BLaER1 (cell line): Measurements from ENCODE around the gene POU3F2.

Experiments
- H3K27ac ChIP-seq: shearing (Covaris generic); formaldehyde crosslinking; 2 replicates; pipeline ENCODE4 v1.8.1; 2022
- H3K27me3 ChIP-seq: shearing (Covaris generic); formaldehyde crosslinking; 2 replicates; pipeline ENCODE4 v1.8.1; 2022
- H3K36me3 ChIP-seq: shearing (Covaris generic); formaldehyde crosslinking; 2 replicates; pipeline ENCODE4 v1.8.1; 2022
- H3K4me1 ChIP-seq: shearing (Covaris generic); formaldehyde crosslinking; 2 replicates; pipeline ENCODE4 v1.8.1; 2022
- H3K4me2 ChIP-seq: shearing (Covaris generic); formaldehyde crosslinking; 2 replicates; pipeline ENCODE4 v1.8.1; 2022
- H3K4me3 ChIP-seq: shearing (Covaris generic); formaldehyde crosslinking; 2 replicates; pipeline ENCODE4 v1.8.1; 2022
- H3K9ac ChIP-seq: shearing (Covaris generic); formaldehyde crosslinking; 2 replicates; pipeline ENCODE4 v1.8.1; 2022
- H3K9me3 ChIP-seq: shearing (Covaris generic); formaldehyde crosslinking; 2 replicates; pipeline ENCODE4 v1.8.1; 2022
- H4K20me1 ChIP-seq: shearing (Covaris generic); formaldehyde crosslinking; 2 replicates; pipeline ENCODE4 v1.8.1; 2022
- Cebpa-rat ChIP-seq: shearing (Covaris generic); IDR thresholded peaks from 2 replicates; pipeline ENCODE4 v1.8.1; 2022

The POU3F2 gene

DNA sequence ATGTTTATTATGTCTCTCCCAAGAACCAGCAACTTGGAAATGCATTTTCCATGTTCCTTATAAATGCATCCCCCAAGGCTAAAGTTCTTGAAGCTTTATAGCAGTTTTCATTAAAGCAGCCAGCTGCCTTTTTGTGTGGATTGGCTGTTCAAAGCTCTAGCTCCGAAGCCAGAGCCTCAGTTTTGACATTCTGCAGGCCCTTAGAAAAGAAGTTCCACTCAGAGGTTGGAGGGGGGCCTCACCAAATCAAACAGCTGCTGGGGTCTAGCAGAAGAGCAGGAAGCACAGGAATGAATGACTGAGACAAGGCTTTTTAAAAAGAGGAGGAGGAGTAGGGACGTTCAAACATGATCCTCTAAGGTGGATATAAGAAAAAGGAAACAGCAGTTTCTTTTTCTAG lies 4.2 kb upstream of the POU3F2 start:
- no peak for TF ChIP-seq Cebpa-rat
- Histone ChIP-seq H3K9me3 (peaks cover 26% of the 10 kb centered on the region), H4K20me1 (peaks cover 70% of the 10 kb centered on the region), H3K4me2 (no peak overlapping the region), H3K4me1 (peaks cover 15% of the 10 kb centered on the region), H3K9ac (no peak overlapping the region), H3K4me3 (no peak overlapping the region), H3K27me3 (peaks cover 100% of the 10 kb centered on the region), H3K36me3 (no peaks in the 10 kb centered on the region), H3K27ac (no peak overlapping the region)

DNA sequence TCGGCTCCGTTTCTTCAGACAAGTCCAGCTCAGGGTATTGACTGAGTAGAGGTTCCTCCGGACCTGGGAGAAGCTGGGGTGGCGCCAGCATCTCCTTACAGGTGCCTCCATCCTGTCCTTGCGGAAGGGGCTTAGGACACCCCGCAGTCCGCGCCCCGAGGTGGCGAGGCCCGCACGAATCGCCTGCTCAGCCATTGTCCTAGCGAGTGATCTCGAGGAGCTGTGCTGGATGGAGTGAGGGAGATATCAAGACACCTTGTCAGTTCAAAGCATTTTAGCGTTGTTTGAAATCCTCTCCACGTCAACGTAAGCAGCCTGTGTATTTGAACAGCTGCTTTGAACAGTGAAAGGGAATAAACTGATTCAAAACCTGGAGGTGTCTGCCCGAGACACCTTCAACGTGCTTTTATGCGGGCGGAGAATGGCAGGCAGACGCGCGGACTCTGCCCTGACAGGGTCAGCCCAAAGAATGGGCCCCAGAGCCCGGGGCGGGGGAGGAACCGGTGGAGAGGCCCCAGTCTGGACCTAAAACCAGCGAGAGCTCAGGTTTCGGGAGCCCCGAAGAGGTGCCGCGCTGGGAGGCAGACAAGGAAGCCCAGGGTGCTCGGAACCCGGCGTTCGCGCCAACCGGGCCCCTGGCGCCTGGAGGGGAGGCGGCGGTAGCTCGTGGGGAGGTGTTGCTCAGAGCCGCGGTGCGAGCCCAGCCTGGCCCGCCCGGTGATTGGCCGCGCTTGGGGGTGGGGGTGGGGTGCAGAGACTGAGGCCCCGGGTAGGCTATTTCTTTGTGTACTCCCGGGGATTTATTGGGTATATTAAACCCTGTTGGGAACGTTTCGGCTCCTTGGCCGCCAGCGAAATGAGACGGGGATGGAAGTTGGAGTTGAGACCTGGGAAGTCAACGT lies 3.1 kb upstream of the POU3F2 start:
- H3K4me2 ChIP-seq: no peak overlapping the region

DNA sequence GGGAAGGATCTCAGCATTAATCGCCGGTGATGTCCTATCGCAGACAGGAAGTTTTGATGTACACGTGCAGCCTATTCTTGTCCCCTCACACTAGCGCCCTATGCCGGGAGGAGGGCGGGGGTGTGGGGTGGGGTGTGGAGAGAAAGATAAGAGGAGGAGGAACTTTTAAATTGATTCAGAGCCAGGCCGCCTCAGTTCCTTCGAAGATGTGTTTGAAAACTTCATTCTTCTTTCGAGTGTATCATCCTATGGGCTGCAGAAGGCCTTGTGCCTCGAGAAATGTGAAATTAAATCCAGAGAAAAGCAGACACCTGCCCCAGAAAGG lies 2.5 kb upstream of the POU3F2 start:
- H3K4me2 ChIP-seq: no peak overlapping the region

More for the DNA sequence above, 3.1 kb upstream of the POU3F2 start:
- Histone ChIP-seq H3K4me3 (no peak overlapping the region), H3K4me1 (peaks cover 17% of the 10 kb centered on the region), H3K36me3 (no peaks in the 10 kb centered on the region), H3K27ac (no peak overlapping the region), H3K9ac (no peak overlapping the region), H3K27me3 (peaks cover 100% of the 10 kb centered on the region), H3K9me3 (peaks cover 14% of the 10 kb centered on the region; the same call in 1 of the 2 replicates), H4K20me1 (peaks cover 81% of the 10 kb centered on the region)
- no peak for TF ChIP-seq Cebpa-rat

DNA sequence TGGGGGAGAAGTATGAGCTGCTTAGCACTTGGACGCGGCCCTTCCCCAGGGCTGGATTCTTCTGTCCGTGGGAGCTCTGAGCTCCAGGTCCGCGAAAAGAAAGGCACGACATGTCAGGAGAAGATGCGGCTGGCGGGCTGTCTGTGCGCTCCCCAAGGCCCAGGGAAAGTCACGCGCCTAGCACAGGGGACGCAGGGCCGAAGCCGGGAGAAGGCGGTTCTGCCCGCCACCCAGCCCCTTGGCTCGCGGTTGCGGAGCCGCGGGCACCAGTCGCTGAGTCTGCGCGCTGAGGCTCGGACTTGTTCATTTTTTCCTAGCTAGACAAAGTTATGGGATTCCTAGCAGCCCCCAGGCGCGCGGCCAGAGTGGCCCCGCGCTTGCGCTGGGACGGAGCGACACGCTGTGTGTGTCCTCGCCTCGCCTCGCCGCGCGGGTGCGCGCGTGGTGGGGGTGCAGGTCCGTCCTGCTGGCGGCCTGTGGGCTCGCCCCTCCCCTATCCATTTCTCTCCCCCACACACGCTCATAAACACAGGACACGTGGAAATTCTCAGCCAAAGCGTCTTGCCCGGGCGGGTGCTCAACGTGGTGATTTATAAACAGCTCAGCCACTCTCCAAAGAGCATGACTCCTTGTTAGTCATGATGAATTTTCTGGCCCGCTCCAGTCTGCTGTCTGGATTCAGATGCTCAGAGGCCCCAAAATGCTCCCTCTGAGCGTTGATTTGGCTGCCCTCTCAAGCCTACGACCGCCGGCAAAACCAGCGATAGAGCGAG lies 1.9 kb upstream of the POU3F2 start:
- Histone ChIP-seq H4K20me1 (peaks cover 89% of the 10 kb centered on the region), H3K36me3 (no peaks in the 10 kb centered on the region), H3K4me1 (peaks cover 17% of the 10 kb centered on the region), H3K9ac (no peak overlapping the region), H3K27ac (no peak overlapping the region), H3K4me2 (peak overlapping the region; percentile 90; the same call in 1 of the 2 replicates), H3K9me3 (peaks cover 10% of the 10 kb centered on the region; the same call in 1 of the 2 replicates), H3K27me3 (peaks cover 100% of the 10 kb centered on the region), H3K4me3 (no peak overlapping the region)
- no peak for TF ChIP-seq Cebpa-rat

More for the DNA sequence above, 2.5 kb upstream of the POU3F2 start:
- H3K4me1 ChIP-seq: peaks cover 17% of the 10 kb centered on the region
- H3K36me3 ChIP-seq: no peaks in the 10 kb centered on the region
- peaks cover 100% of the 10 kb centered on the region for H3K27me3 ChIP-seq
- TF ChIP-seq Cebpa-rat: no peak
- peaks cover 87% of the 10 kb centered on the region for H4K20me1 ChIP-seq
- no peak overlapping the region for H3K9ac ChIP-seq
- no peak overlapping the region for H3K27ac ChIP-seq
- no peak overlapping the region for H3K4me3 ChIP-seq
- H3K9me3 ChIP-seq: peaks cover 13% of the 10 kb centered on the region; the same call in 1 of the 2 replicates

DNA sequence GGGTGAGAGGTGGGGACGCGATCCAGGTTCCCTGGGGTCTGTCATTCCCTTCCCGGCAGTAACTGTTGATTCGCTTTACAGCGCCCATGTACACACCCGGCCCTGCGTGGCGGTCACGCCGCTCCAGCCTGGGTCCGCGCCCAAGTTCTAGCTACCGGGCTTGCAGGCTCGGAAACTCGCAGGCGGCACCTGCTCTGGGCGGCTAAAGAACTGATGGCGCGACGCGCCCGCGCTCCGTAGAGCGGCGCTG lies 1.4 kb upstream of the POU3F2 start:
- TF ChIP-seq Cebpa-rat: no peak
- no peak overlapping the region for H3K4me3 ChIP-seq

DNA sequence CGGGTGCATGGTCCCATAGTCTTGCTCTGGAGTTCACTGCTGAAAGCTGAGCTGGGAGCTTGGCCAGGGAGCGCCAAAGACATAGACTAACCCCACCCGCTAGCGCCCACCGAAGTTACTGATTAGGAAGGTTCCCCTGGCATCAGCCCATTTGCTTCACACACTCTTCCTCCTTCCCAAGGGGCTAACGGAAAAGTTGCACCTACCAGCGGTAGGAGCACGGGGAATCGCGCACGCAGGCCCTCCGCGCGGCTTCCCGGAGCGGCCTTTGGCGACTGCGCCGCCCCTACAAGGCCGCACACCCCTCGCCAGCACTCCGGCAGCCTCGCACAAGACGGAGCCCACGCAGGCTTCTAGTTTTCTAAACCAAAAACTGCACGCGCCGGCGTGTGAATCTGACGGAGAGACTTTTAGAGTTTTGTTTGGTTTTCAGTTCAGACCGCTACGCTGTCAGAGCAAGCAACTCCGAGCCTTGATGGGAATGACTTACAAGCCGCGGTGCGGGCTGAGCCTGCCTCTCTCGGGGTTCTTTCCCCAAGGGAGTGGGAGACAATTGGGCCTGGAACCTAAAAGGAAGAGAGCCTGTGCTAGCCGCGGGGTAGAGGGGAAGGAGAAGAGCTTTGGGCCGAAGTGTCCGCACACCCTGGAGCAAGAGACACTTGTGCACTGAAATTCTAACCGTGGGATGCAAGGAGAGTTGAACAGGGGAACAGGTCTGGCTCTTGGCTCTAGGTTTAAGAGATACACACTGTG lies 891 bp upstream of the POU3F2 start:
- no peak overlapping the region for H3K27ac ChIP-seq
- H3K27me3 ChIP-seq: peaks cover 100% of the 10 kb centered on the region
- peak overlapping the region; percentile 64 for H3K4me3 ChIP-seq
- H4K20me1 ChIP-seq: peaks cover 89% of the 10 kb centered on the region
- no peak for TF ChIP-seq Cebpa-rat
- peaks cover 9% of the 10 kb centered on the region; the same call in 1 of the 2 replicates for H3K9me3 ChIP-seq
- peak overlapping the region; percentile 90 for H3K4me2 ChIP-seq
- no peak overlapping the region for H3K9ac ChIP-seq
- no peaks in the 10 kb centered on the region for H3K36me3 ChIP-seq
- peaks cover 17% of the 10 kb centered on the region for H3K4me1 ChIP-seq

More for the DNA sequence above, 1.4 kb upstream of the POU3F2 start:
- peak overlapping the region; percentile 90; the same call in 1 of the 2 replicates for H3K4me2 ChIP-seq
- H3K9ac ChIP-seq: no peak overlapping the region
- peaks cover 17% of the 10 kb centered on the region for H3K4me1 ChIP-seq
- peaks cover 9% of the 10 kb centered on the region; the same call in 1 of the 2 replicates for H3K9me3 ChIP-seq
- peaks cover 89% of the 10 kb centered on the region for H4K20me1 ChIP-seq
- H3K36me3 ChIP-seq: no peaks in the 10 kb centered on the region
- no peak overlapping the region for H3K27ac ChIP-seq
- peaks cover 100% of the 10 kb centered on the region for H3K27me3 ChIP-seq

DNA sequence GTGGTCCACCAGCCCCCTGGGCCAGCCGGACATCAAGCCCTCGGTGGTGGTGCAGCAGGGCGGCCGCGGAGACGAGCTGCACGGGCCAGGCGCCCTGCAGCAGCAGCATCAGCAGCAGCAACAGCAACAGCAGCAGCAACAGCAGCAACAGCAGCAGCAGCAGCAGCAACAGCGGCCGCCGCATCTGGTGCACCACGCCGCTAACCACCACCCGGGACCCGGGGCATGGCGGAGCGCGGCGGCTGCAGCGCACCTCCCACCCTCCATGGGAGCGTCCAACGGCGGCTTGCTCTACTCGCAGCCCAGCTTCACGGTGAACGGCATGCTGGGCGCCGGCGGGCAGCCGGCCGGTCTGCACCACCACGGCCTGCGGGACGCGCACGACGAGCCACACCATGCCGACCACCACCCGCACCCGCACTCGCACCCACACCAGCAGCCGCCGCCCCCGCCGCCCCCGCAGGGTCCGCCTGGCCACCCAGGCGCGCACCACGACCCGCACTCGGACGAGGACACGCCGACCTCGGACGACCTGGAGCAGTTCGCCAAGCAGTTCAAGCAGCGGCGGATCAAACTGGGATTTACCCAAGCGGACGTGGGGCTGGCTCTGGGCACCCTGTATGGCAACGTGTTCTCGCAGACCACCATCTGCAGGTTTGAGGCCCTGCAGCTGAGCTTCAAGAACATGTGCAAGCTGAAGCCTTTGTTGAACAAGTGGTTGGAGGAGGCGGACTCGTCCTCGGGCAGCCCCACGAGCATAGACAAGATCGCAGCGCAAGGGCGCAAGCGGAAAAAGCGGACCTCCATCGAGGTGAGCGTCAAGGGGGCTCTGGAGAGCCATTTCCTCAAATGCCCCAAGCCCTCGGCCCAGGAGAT lies 1.0 kb downstream of the POU3F2 start:
- no peaks in the 10 kb centered on the region for H3K36me3 ChIP-seq
- H3K9me3 ChIP-seq: peaks cover 9% of the 10 kb centered on the region; the same call in 1 of the 2 replicates
- H4K20me1 ChIP-seq: peaks cover 91% of the 10 kb centered on the region
- TF ChIP-seq Cebpa-rat: no peak
- no peak overlapping the region for H3K27ac ChIP-seq
- H3K27me3 ChIP-seq: peaks cover 100% of the 10 kb centered on the region
- H3K4me3 ChIP-seq: 0 out of 2 replicates have a peak overlapping the region, but pooled peaks have one; percentile 8
- H3K4me1 ChIP-seq: peaks cover 17% of the 10 kb centered on the region
- peak overlapping the region; percentile 90 for H3K4me2 ChIP-seq
- H3K9ac ChIP-seq: no peak overlapping the region

DNA sequence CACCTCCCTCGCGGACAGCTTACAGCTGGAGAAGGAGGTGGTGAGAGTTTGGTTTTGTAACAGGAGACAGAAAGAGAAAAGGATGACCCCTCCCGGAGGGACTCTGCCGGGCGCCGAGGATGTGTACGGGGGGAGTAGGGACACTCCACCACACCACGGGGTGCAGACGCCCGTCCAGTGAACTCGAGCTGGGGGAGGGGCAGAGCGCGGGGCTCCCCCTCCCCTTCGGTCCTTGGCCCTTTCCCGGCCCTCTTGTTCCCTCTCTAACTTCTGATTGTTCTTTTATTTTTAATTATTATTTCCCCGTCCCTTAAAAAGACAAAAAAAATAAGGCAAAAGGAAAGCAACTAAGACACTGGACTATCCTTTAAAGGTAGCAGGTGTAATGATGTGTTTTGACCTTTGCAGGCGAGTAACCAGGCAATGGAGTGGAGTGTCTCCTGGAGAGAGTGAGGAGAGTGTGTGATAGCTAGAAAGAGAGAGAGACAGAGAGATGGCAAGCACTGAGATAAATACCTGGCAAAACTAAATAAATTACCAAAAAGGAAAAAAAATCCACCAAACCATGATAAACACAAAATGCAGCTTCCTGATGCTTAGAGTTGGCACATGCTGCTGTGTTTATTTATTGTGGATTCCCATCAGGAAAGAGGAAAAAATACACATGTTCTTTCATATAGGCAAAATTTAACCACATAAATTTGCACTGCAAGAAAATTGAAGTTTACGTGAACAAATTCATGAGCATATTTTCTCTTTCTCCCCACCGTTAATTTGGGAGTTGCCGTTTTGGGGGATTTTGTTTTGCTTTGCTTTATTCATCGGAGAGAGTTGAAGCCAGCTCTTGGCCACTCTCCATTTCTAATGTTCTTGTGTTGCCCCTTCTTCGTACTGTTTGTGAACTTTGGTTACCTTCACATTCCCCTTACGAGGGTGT lies 1.9 kb downstream of the POU3F2 start:
- no peak for TF ChIP-seq Cebpa-rat
- Histone ChIP-seq H3K27ac (no peak overlapping the region), H3K9ac (no peak overlapping the region), H3K9me3 (peaks cover 9% of the 10 kb centered on the region; the same call in 1 of the 2 replicates), H4K20me1 (peaks cover 91% of the 10 kb centered on the region), H3K27me3 (peaks cover 100% of the 10 kb centered on the region), H3K4me1 (peaks cover 17% of the 10 kb centered on the region), H3K4me3 (no peak overlapping the region), H3K36me3 (no peaks in the 10 kb centered on the region), H3K4me2 (no peak overlapping the region)
